Stimulated activated CD4-positive, alpha-beta T cell treated with anti-CD3 and anti-CD28 coated beads, Interleukin-1b, Interleukin-23, amount 100 ng/mL, for 1 hour (primary cell): ENCODE data around the gene NOX1.
"Not testable (repeated sequence)": the region's sequence is repeated elsewhere in the genome, so short reads cannot be mapped to it uniquely, and the experiment has no call there.

Experiments
- DNase-seq, 2 donors: peaks; one replicate each; pipeline ENCODE4 v3.0.0-alpha.2; 2020; ENCODE audit warnings: low read depth in 2 of 2

Gene NOX1

GRCh38 chrX:100819534-100819836 is 54.7 kb downstream of the NOX1 start:
- DNase-seq, result peak in 1 of 2 donors; percentile 12

- DNase-seq, result no peak
Observed at GRCh38 chrX:100817340-100817739, 56.8 kb downstream of the NOX1 start.

GRCh38 chrX:100812216-100813158 is 61.7 kb downstream of the NOX1 start:
- no peak for DNase-seq

- not testable (repeated sequence) for DNase-seq
Observed at GRCh38 chrX:100808265-100808664, 65.9 kb downstream of the NOX1 start.

- no peak for DNase-seq
Observed at GRCh38 chrX:100804780-100805179, 69.4 kb downstream of the NOX1 start.

GRCh38 chrX:100802843-100803242 is 71.3 kb downstream of the NOX1 start:
- no peak for DNase-seq

GRCh38 chrX:100798484-100799214 is 75.5 kb downstream of the NOX1 start:
- DNase-seq, result no peak

GRCh38 chrX:100797359-100797758 is 76.8 kb downstream of the NOX1 start:
- DNase-seq, result no peak

- not testable (repeated sequence) for DNase-seq
Observed at GRCh38 chrX:100796371-100796770, 77.8 kb downstream of the NOX1 start.
